GM13977 (cell line): ENCODE measurements around the gene PM20D2.

Experiments
- DNase-seq: peaks from one replicate; pipeline ENCODE4 v3.0.0; 2012; ENCODE audit warnings: low spot score
- CTCF ChIP-seq: IDR thresholded peaks from 2 replicates; pipeline ENCODE4 v1.5.1; 2012; ENCODE audit warnings: mild to moderate bottlenecking, control low read depth; ENCODE audit not compliant: insufficient read depth; ENCODE audit errors: extremely low read depth, missing control alignments
- in situ Hi-C: fragments of 300-500 bp; cut with MboI; formaldehyde crosslinking; loops from one replicate; pipeline ENCODE4 v1.12.0; 2022; ENCODE audit warnings: low sequenced_read_pairs, low pct_unique_long_range_greater_than_20kb, mixed read lengths, inconsistent platforms; ENCODE audit not compliant: unreplicated experiment

The PM20D2 gene

GRCh38 chr6:89209457-89209856 is 63.6 kb downstream of the PM20D2 start:
- TF ChIP-seq CTCF: no peak
- in situ Hi-C loops: no loop called here
- no peak for DNase-seq

GRCh38 chr6:89212472-89212871 is 66.6 kb downstream of the PM20D2 start:
- no peak for DNase-seq
- no peak for TF ChIP-seq CTCF
- in situ Hi-C loops: no loop called here

GRCh38 chr6:89214197-89214596 is 68.3 kb downstream of the PM20D2 start:
- no peak for TF ChIP-seq CTCF
- DNase-seq: no peak
- in situ Hi-C loops: no loop called here
